Measurements from ENCODE around the gene RARB.

RARB gene

DNA sequence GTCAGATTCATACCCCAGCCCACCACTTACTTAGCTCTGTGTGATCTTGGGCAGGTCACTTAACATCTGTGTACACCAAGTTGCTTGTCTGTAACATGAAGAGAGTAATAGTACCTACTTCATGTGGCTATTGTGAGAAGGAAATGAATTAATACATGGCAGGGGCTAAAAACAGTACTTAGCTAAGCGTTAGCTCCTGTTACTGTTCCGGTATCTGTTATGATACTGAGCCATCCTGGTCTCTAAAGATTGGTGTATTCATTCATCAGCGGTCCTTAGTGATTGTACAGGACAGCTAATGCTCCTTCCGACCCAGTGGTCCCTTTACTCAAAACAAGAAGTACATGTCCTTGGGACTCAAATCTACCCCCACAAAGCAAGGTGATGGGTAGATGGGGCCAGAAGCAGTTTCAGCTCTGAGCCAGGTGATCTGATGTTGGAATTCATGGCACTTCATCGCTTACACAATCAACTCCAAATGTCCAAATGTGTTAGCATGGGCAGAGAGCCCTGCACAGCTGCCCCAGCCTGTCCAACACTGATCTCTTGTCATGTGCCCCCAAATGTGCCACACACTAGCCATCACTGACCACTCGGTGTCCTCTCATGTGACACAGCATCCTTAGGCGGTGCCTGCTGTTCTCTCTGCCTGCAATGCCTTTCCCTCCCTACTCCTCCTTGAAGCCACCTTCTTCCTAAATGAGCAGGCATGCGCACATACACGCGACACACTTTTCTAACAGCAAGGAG lies 84.1 kb downstream of the RARB start:
- no peak for DNase-seq (ENCODE audit: low spot score)
- TF ChIP-seq, protein P1, sequence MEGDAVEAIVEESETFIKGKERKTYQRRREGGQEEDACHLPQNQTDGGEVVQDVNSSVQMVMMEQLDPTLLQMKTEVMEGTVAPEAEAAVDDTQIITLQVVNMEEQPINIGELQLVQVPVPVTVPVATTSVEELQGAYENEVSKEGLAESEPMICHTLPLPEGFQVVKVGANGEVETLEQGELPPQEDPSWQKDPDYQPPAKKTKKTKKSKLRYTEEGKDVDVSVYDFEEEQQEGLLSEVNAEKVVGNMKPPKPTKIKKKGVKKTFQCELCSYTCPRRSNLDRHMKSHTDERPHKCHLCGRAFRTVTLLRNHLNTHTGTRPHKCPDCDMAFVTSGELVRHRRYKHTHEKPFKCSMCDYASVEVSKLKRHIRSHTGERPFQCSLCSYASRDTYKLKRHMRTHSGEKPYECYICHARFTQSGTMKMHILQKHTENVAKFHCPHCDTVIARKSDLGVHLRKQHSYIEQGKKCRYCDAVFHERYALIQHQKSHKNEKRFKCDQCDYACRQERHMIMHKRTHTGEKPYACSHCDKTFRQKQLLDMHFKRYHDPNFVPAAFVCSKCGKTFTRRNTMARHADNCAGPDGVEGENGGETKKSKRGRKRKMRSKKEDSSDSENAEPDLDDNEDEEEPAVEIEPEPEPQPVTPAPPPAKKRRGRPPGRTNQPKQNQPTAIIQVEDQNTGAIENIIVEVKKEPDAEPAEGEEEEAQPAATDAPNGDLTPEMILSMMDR (IDR thresholded peaks at IDR 0.05; ENCODE audit: extremely low read depth, missing control alignments), result no peak

DNA sequence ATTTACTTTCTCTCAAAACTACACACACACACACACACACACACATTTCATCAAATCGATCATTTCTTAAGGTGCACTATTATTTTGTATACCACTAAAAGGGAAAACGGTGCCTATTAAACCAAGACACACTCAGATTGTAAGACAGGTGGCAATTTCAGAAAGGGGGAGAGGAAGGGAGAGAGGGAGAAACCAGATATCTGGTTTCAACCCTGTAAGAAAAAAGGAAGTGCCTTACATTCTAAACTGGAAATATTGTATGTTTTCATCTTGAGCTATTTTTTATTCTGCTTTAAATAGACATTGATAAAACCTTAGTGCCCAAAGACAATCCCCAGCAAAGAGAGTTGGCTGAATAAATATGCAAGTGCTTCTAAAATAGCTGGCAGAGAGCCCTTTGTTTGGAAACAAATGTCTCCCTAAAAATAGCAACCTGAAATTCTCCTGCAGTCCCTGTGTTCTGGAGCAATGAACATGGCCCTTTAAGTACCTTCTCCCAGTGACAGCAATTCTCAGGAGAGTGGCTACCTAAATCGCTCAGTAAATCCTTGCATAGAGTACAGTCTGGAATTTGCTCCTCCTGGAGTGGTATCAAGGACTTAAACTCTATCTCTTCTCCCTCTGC lies 85.7 kb downstream of the RARB start:
- no peak for DNase-seq (ENCODE audit: low spot score)
- TF ChIP-seq, protein P1 (IDR thresholded peaks at IDR 0.05; ENCODE audit: extremely low read depth, missing control alignments), result no peak

DNA sequence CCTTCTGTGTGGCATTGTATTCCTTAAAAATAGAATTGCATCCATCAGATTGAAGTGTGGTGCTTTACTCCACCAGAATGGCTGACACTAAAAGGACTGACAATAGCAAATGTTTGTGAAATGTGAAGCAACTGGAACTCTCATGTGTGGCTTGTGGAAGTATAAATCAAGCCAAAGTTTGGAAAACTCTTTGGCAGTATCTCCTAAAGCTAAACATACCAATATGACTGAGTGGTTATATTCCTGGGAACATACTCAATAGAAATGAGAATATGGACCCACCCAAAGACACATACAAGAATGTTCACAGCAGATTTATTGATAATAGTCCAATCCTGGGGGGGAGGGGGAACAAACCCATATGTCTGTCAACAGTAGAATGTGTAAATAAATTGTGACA lies 87.1 kb downstream of the RARB start:
- DNase-seq (ENCODE audit: low spot score), result no peak
- TF ChIP-seq, protein P1 (IDR thresholded peaks at IDR 0.05; ENCODE audit: extremely low read depth, missing control alignments), result no peak

DNA sequence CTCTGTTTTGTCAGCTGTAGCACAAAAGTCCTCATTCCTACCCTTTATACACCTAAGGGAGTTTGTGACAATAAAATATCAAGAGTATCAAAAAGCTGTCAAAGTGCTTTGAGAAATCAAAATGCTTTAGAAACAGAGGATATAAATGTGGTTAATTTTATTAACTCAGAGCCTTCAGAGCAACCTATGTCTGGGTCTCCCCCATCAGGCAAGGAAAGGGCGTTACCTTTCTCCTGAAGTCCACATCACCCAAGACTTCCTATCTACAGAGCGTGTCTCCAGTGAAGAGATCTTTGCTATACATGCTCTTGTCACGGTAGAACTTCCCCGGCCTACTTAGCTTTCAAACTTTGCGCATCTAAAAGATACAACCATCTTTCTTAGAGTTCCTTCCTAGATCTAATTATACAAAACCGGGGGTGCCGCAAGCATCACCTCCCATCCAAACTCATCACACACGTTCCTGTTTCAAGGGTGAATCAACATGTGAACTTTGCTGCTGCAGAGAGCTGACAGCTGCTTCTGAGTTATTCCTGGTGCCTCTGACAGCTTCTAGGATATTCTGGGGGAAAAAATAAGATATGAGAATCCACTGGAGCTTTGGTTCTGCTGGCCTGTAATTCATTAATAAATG lies 93.0 kb downstream of the RARB start:
- no peak for DNase-seq (ENCODE audit: low spot score)
- TF ChIP-seq, protein P1 (IDR thresholded peaks at IDR 0.05; ENCODE audit: extremely low read depth, missing control alignments), result no peak

DNA sequence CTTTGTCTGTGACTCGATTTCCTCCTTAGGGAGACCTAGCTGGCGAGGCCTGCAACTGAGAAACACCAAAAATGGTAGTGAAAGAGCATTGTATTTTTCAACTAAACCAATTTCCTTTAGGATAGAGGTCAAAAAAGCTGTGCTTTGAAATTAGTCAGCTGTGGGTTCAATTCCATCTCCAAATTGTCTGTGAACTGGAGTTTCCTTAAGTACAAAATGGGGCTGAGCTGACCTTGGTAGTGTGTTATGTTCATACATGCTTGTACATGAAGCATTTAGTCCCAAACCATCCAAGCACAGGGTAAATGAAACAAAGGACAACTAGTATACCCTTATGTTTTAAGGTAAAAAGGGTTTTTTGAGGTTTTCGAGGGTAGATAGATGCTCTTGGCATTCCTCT lies 99.3 kb downstream of the RARB start:
- DNase-seq (ENCODE audit: low spot score), result no peak
- TF ChIP-seq, protein P1 (IDR thresholded peaks at IDR 0.05; ENCODE audit: extremely low read depth, missing control alignments), result no peak

DNA sequence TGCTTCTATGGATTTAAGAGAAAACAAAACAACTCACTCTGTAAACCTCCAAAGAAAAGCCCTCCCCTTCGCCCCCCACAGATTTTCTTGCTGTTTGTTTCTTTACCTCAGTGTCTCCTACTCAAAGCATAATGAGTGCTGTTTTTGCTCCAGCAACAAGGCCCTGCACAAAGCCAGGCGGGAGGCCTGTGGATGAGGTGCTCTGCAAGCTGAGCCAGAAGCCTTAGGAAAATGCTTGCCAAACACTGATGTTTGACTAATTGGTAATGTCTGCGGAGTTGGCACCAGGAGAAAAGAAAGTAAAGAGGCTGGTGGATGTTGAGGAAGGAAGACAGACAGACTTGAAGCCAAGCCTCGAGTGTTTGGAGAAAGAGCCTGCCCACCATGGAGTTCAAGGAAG lies 99.7 kb downstream of the RARB start:
- TF ChIP-seq, protein P1 (IDR thresholded peaks at IDR 0.05; ENCODE audit: extremely low read depth, missing control alignments), result no peak
- no peak for DNase-seq (ENCODE audit: low spot score)

DNA sequence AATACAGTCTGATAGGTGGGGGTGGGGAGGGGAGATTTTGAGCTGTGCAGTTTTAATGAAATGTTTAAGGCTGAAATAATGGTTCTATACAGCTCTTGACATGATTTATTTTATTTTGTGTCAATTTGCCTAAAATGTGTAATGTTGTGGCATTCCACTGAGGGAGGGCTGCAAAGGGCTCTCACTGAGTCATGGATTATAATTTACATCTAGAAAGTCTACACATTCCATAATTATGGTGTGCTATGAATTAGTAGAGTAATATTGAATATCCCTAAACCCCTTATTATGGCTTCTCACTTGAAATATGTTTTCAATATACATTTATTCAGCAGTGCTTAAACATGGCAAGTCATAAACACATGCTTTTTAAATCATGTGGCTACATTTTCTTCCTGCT lies 103.9 kb downstream of the RARB start:
- no peak for DNase-seq (ENCODE audit: low spot score)
- TF ChIP-seq, protein P1 (IDR thresholded peaks at IDR 0.05; ENCODE audit: extremely low read depth, missing control alignments), result no peak

All from GM20000 (cell line).